GM12878 (cell line): Measurements from ENCODE around the gene PDPK1. TPM values are rescaled to one million over a fixed set of nuclear protein-coding genes. Genes with fewer than 3 reads are reported as not detected.

Experiments
- ATAC-seq: fragments of 200-7000 bp; cut with Tn5 transposase; 3 replicates; pipeline ENCODE4 v1.9.1; 2020; ENCODE audit warnings: mild to moderate bottlenecking, moderate library complexity
- Bru-seq: library from RNA; stranded (reverse); fragments of 400-500 nt; gene quantifications from one replicate; lab custom pipeline; 2021; lab: Mats Ljungman, UMichigan
- BruChase-seq, 2 experiments: library from RNA; stranded (reverse); fragments of 400-500 nt; gene quantifications; one replicate each; lab custom pipeline; 2021; lab: Mats Ljungman, UMichigan
- BruUV-seq: library from RNA; stranded (reverse); fragments of 400-500 nt; replicated peaks from 2 replicates; lab custom pipeline; 2021; lab: Mats Ljungman, UMichigan
- CTCF ChIA-PET: fragments of 300-600 bp; sonication (Branson Sonifier 250); formaldehyde crosslinking; extraction: SDS; loops from one replicate; lab custom pipeline; 2021; ENCODE audit warnings: inconsistent platforms; lab: Yijun Ruan, JAX
- POLR2A ChIA-PET: fragments of 350-600 bp; formaldehyde crosslinking; extraction: SDS; loops from one replicate; lab custom pipeline; 2021; ENCODE audit warnings: inconsistent platforms; lab: Charles Lee
- RAD21 ChIA-PET: fragments of 300-600 bp; sonication (Branson Sonifier 250); formaldehyde crosslinking; loops from one replicate; lab custom pipeline; 2023; ENCODE audit warnings: antibody characterized with exemption; ENCODE audit not compliant: unreplicated experiment; lab: Charles Lee
- SMC1A ChIA-PET: fragments of 300-600 bp; sonication (Branson Sonifier 250); formaldehyde crosslinking; loops from one replicate; lab custom pipeline; 2023; ENCODE audit not compliant: unreplicated experiment, uncharacterized antibody; lab: Charles Lee
- DNase-seq: peaks from one replicate; pipeline ENCODE4 v3.0.0-alpha.2; 2011; ENCODE audit warnings: low read depth, low spot score
- FAIRE-seq: peaks from 3 replicates; lab custom pipeline; 2011; peaks lifted over from hg19 to GRCh38; lab: Jason Lieb, UNC
- H2AFZ ChIP-seq: 2 replicates; pipeline ENCODE4 v1.6.0; 2011; ENCODE audit warnings: low read depth, low read length, control low read depth; ENCODE audit not compliant: control insufficient read depth
- H3K27ac ChIP-seq: 2 replicates; pipeline ENCODE4 v1.5.1; 2011; ENCODE audit warnings: control low read depth; ENCODE audit not compliant: control insufficient read depth, insufficient read depth
- H3K27me3 ChIP-seq, 2 experiments: replicated peaks in 1 of 2; 2 replicates each; pipeline versions ENCODE4 v1.6.0 to v1.6.1; 2011; ENCODE audit warnings: low read length in 1 of 2; ENCODE audit not compliant: control insufficient read depth in 2 of 2, insufficient read depth in 2 of 2
- H3K36me3 ChIP-seq, 2 experiments: 2 replicates each; pipeline ENCODE4 v1.5.1; 2011; ENCODE audit warnings: low read length in 1 of 2; ENCODE audit not compliant: control insufficient read depth in 2 of 2, insufficient read depth in 2 of 2
- H3K4me1 ChIP-seq: 2 replicates; pipeline ENCODE4 v1.6.1; 2011; ENCODE audit warnings: mild to moderate bottlenecking, low read length, moderate library complexity, mixed read lengths; ENCODE audit not compliant: control insufficient read depth, insufficient read depth
- H3K4me2 ChIP-seq: 2 replicates; pipeline ENCODE4 v1.6.0; 2011; ENCODE audit warnings: control low read depth; ENCODE audit not compliant: control insufficient read depth, insufficient read depth
- H3K4me3 ChIP-seq: fragments of 200-600 bp; sonication (generic); 2 replicates; pipeline ENCODE4 v1.5.1; 2016
- H3K79me2 ChIP-seq: 2 replicates; pipeline ENCODE4 v1.6.0; 2011; ENCODE audit warnings: low read length; ENCODE audit not compliant: control insufficient read depth, insufficient read depth
- H3K9ac ChIP-seq: 2 replicates; pipeline ENCODE4 v1.8.0; 2011; ENCODE audit warnings: low read length, control low read depth, mixed read lengths; ENCODE audit not compliant: control insufficient read depth, insufficient read depth
- H3K9me3 ChIP-seq: replicated peaks from 3 replicates; pipeline ENCODE4 v1.5.1; 2011; ENCODE audit warnings: mild to moderate bottlenecking, low read length; ENCODE audit not compliant: control insufficient read depth, insufficient read depth
- H4K20me1 ChIP-seq: 2 replicates; pipeline ENCODE4 v1.6.0; 2011; ENCODE audit not compliant: control insufficient read depth, insufficient read depth
- ATF3 ChIP-seq: IDR thresholded peaks from 2 replicates; pipeline ENCODE4 v1.6.1; 2011; ENCODE audit warnings: low read depth, mild to moderate bottlenecking, low read length, moderate library complexity, borderline replicate concordance; ENCODE audit errors: extremely low read depth
- BCL3 ChIP-seq: IDR thresholded peaks from 2 replicates; pipeline ENCODE4 v1.6.1; 2011; ENCODE audit warnings: borderline replicate concordance, low read depth, mild to moderate bottlenecking, moderate library complexity, low read length; ENCODE audit not compliant: insufficient read depth, poor library complexity, severe bottlenecking
- BHLHE40 ChIP-seq, 2 experiments: fragments of 450-650 bp in 1 of 2; IDR thresholded peaks; 2 replicates each; pipeline ENCODE4 v1.6.1; 2011 to 2017; ENCODE audit warnings: low read depth in 2 of 2, borderline replicate concordance in 1 of 2, improper control_type of control experiment in 1 of 2, low read length in 1 of 2, mild to moderate bottlenecking in 1 of 2
- ESRRA ChIP-seq: IDR thresholded peaks from 2 replicates; pipeline ENCODE4 v1.6.1; 2012; ENCODE audit warnings: mild to moderate bottlenecking, low read length, improper control_type of control experiment
- GATAD2B ChIP-seq: fragments of 450-650 bp; conservative IDR thresholded peaks from 2 replicates; pipeline ENCODE4 v1.6.1; 2017; ENCODE audit warnings: low read depth, mild to moderate bottlenecking, moderate library complexity
- IKZF1 ChIP-seq: fragments of 450-650 bp; conservative IDR thresholded peaks from 2 replicates; pipeline ENCODE4 v1.6.1; 2017; ENCODE audit warnings: antibody characterized with exemption, mild to moderate bottlenecking
- MAX ChIP-seq: IDR thresholded peaks from 2 replicates; pipeline ENCODE4 v1.6.1; 2012; ENCODE audit warnings: low read depth, low read length, improper control_type of control experiment
- NR2F1 ChIP-seq: fragments of 450-650 bp; conservative IDR thresholded peaks from 2 replicates; pipeline ENCODE4 v1.6.1; 2017; ENCODE audit warnings: mild to moderate bottlenecking
- PKNOX1 ChIP-seq: fragments of 450-650 bp; IDR thresholded peaks from 2 replicates; pipeline ENCODE4 v1.6.1; 2016; ENCODE audit warnings: mild to moderate bottlenecking
- TCF12 ChIP-seq: IDR thresholded peaks from 2 replicates; pipeline ENCODE4 v1.6.1; 2011; ENCODE audit warnings: low read depth, mild to moderate bottlenecking, low read length
- YY1 ChIP-seq: IDR thresholded peaks from 2 replicates; pipeline ENCODE4 v1.6.1; 2011; ENCODE audit warnings: low read depth, mild to moderate bottlenecking, low read length
- ZNF207 ChIP-seq: fragments of 450-650 bp; IDR thresholded peaks from 2 replicates; pipeline ENCODE4 v1.6.1; 2014; ENCODE audit warnings: antibody characterized with exemption, mild to moderate bottlenecking, borderline replicate concordance
- ZSCAN29 ChIP-seq: fragments of 450-650 bp; IDR thresholded peaks from 2 replicates; pipeline ENCODE4 v1.6.1; 2017; ENCODE audit warnings: mild to moderate bottlenecking, moderate library complexity
- WGBS: methylation state at CpG from one replicate; pipeline ENCODE4 v1.1.6; 2016; ENCODE audit warnings: low lambda C conversion rate; ENCODE audit not compliant: insufficient replicate concordance, insufficient coverage; ENCODE audit errors: missing lambda C conversion rate; 5-methylcytosine and 5-hydroxymethylcytosine counted together
- in situ Hi-C: fragments of 300-500 bp; cut with MboI; formaldehyde crosslinking; loops from 9 replicates; pipeline ENCODE4 v1.14.3; 2018; ENCODE audit warnings: mixed read lengths
- intact Hi-C: fragments of 100-400 bp; cut with micrococcal nuclease; formaldehyde crosslinking; loops from one replicate; pipeline ENCODE4 v1.14.2; 2022; ENCODE audit not compliant: unreplicated experiment
- long read RNA-seq, 2 experiments: library from polyadenylated mRNA; unstranded; transcript quantifications; one replicate each; pipeline ENCODE4 v2.0.0, GENCODE V29; 2019 to 2020
- polyA minus RNA-seq, 3 experiments: library from RNA; depleted of rRNA, polyadenylated mRNA; stranded (reverse); fragments of >200 nt; gene quantifications; 2 replicates each; pipeline ENCODE4 v1.2.3, GENCODE V29; 2011
- polyA plus RNA-seq, 11 experiments: library from polyadenylated mRNA; depleted of rRNA in 4 of 11; unstranded in 6 of 11; stranded (reverse) in 5 of 11; fragments of >200 nt; fragmentation: Nextera tagmentation in 4 of 11; fragmentation: Illumina TruSeq in 1 of 11; extraction: Ambion mirVana in 4 of 11; extraction: Trizol in 1 of 11; gene quantifications; 1 replicate in 1 of 11; 2 replicates in 10 of 11; pipeline versions ENCODE4 v1.2.1 to v1.2.3, GENCODE V29; 2011 to 2016; ENCODE audit warnings: inconsistent platforms in 2 of 11, missing spikeins in 2 of 11, low read depth in 1 of 11
- total RNA-seq, 4 experiments: library from RNA; depleted of rRNA in 3 of 4; stranded (reverse); fragments of >200 nt in 3 of 4; fragmentation: Illumina TruSeq in 1 of 4; extraction: Trizol in 1 of 4; gene quantifications; 2 replicates each; pipeline versions ENCODE4 v1.2.1 to v1.2.3, GENCODE V29; 2013 to 2021

The PDPK1 gene
- total RNA-seq (2013; cell fraction: nucleolus; rRNA removed), result 62.9 and 66.4 TPM in 2 replicates
- total RNA-seq (2014; rRNA removed) (18.2 and 22.7 TPM in 2 replicates), total RNA-seq (2014; rRNA removed; fragmentation: Illumina TruSeq; extraction: Trizol) (15.8 and 18.0 TPM in 2 replicates), total RNA-seq (2021) (35.7 and 39.0 TPM in 2 replicates), polyA plus RNA-seq (2011; rRNA removed) (40.1 and 41.3 TPM in 2 replicates), polyA plus RNA-seq (2014; fragmentation: Illumina TruSeq; extraction: Trizol) (31.6 and 38.5 TPM in 2 replicates), polyA plus RNA-seq (2014; fragmentation: Nextera tagmentation; extraction: Ambion mirVana) (1 to 10 TPM; 3.9 to 5.2 TPM), polyA plus RNA-seq (2014; rRNA removed) (24.7 and 25.5 TPM in 2 replicates), polyA plus RNA-seq (2016; fragmentation: Nextera tagmentation; extraction: Ambion mirVana) (10 to 100 TPM; 26.3 to 30.8 TPM), polyA minus RNA-seq (2011; rRNA and poly(A)+ RNA removed) (46.2 and 54.6 TPM in 2 replicates), Bru-seq, nascent RNA (percentile 66 among the genes with signal in this experiment), BruChase-seq, experiment 1, labeled RNA remaining after a 6-hour chase (percentile 85 among the genes with signal in this experiment), BruChase-seq, experiment 2, labeled RNA remaining after a 2-hour chase (percentile 83 among the genes with signal in this experiment)
- 11.0 TPM for polyA plus RNA-seq (2011; ENCODE audit: low read depth)
- 30.9 and 33.6 TPM in 2 replicates for polyA plus RNA-seq (2011; cell fraction: cytosol; rRNA removed)
- polyA plus RNA-seq (2011; cell fraction: nucleus; rRNA removed), result 45.6 and 48.6 TPM in 2 replicates
- polyA plus RNA-seq (2012), result 15.1 and 19.1 TPM in 2 replicates
- 11.4 and 16.6 TPM in 2 replicates for polyA minus RNA-seq (2011; cell fraction: cytosol; rRNA and poly(A)+ RNA removed)
- polyA minus RNA-seq (2011; cell fraction: nucleus; rRNA and poly(A)+ RNA removed), result 18.3 and 23.6 TPM in 2 replicates
- long read RNA-seq, experiment 1, full-length matches to known transcripts, result 15 of 20 reads
- long read RNA-seq, experiment 1, partial matches to known transcripts, result 2 of 20 reads
- long read RNA-seq, experiment 1, other reads (novel, unspliced or antisense), result 3 of 20 reads
- long read RNA-seq, experiment 2, full-length matches to known transcripts, result 14 of 34 reads
- long read RNA-seq, experiment 2, partial matches to known transcripts, result 3 of 34 reads
- long read RNA-seq, experiment 2, other reads (novel, unspliced or antisense), result 17 of 34 reads

GRCh38 chr16:2537451-2538379, at the start of gene PDPK1:
Gene PDPK1, plus strand, starts transcription at chr16:2538021. Its CDS starts 92 bp downstream, at chr16:2538113.
- no peaks in the 10 kb centered on the region for H3K27me3 ChIP-seq
- H3K4me1 ChIP-seq, result peaks cover 6% of the 10 kb centered on the region
- peak within 1 kb of the TSS; percentile 77 for H3K4me3 ChIP-seq
- H3K4me2 ChIP-seq, result peak within 1 kb of the TSS; percentile 60; the same call in 1 of the 2 replicates
- 1% methylated on average over 43 of the region's 126 CpGs for WGBS
- ATAC-seq, result peak; percentile 86
- in situ Hi-C loops (loop anchor here (5.0 kb wide), 1 partner anchor 60 kb away; no protein-coding TSS in a partner anchor), intact Hi-C loops (loop anchor here (10.0 kb wide), 1 partner anchor 147 kb away; the partner anchor contains the start of gene KCTD5)
- H3K9ac ChIP-seq, result peak within 1 kb of the TSS; percentile 77
- peaks cover 23% of the 10 kb centered on the region for H3K79me2 ChIP-seq
- H3K9me3 ChIP-seq, result no peaks in the 10 kb centered on the region
- POLR2A ChIA-PET, result interaction anchor here (0.8 to 2.0 kb wide), 4 partner anchors 19 to 28 kb away, joined by 4 to 5 read pairs (median 4); no protein-coding TSS in a partner anchor
- no peak for FAIRE-seq
- peak; percentile 72 for DNase-seq
- CTCF ChIA-PET, result interaction anchor here (0.7 kb wide), 1 partner anchor 37 kb away, joined by 3 read pairs; no protein-coding TSS in a partner anchor
- no TSS peak for BruUV-seq
- peak within 1 kb of the TSS; percentile 75 for H3K27ac ChIP-seq
- no peaks in the 10 kb centered on the region for H3K36me3 ChIP-seq
- SMC1A ChIA-PET, result interaction anchor here (1.6 kb wide), 1 partner anchor 25 kb away, joined by 5 read pairs; the partner anchor contains the start of gene ATP6V0C
- H4K20me1 ChIP-seq, result no peaks in the 10 kb centered on the region
- peak within 1 kb of the TSS; percentile 86 for H2AFZ ChIP-seq
- RAD21 ChIA-PET, result interaction anchor here (0.7 to 1.0 kb wide), 2 partner anchors 8 to 108 kb away, joined by 3 read pairs; no protein-coding TSS in a partner anchor
- TF ChIP-seq ESRRA (peak; percentile 54; the same call in 1 of the 2 replicates), PKNOX1 (peak; percentile 89), ZSCAN29 (no peak), NR2F1 (peak; percentile 30; the same call in 1 of the 2 replicates), ATF3 (no peak), YY1 (peak; percentile 93), BHLHE40 (IDR thresholded peaks at IDR 0.05; ENCODE audit: borderline replicate concordance in 1 of 2, low read depth in 2 of 2, low read length in 1 of 2) (peak in 1 of 2 experiments; percentile 28; a peak in 1 of 4 replicates), ZNF207 (no peak), TCF12 (no peak; the same call in 1 of the 2 replicates), BCL3 (peak; percentile 14), IKZF1 (peak; percentile 56; the same call in 1 of the 2 replicates), GATAD2B (peak; percentile 66; the same call in 1 of the 2 replicates), MAX (no peak)
